HepG2 (cell line): ENCODE data around the gene AGPAT3. TPM values are rescaled to one million over a fixed set of nuclear protein-coding genes. Genes with fewer than 3 reads are reported as not detected.

Experiments used
- ATAC-seq: fragments of 200-7000 bp; cut with Tn5 transposase; 3 replicates; pipeline ENCODE4 v1.9.1; 2020; ENCODE audit warnings: mild to moderate bottlenecking, moderate library complexity
- BruUV-seq: library from RNA; stranded (reverse); fragments of 400-500 nt; replicated peaks from 2 replicates; lab custom pipeline; 2021; lab: Mats Ljungman, UMichigan
- CTCF ChIA-PET: fragments of 300-600 bp; formaldehyde crosslinking; extraction: SDS; loops from one replicate; lab custom pipeline; 2021; ENCODE audit warnings: low total read pairs, inconsistent platforms, low intra/inter-chr PET ratio; lab: Yijun Ruan, JAX
- POLR2A ChIA-PET: fragments of 350-600 bp; sonication (Branson Sonifier 250); formaldehyde crosslinking; loops from one replicate; lab custom pipeline; 2020; ENCODE audit warnings: antibody characterized with exemption, inconsistent platforms; lab: Yijun Ruan, JAX
- DNase-seq: peaks from one replicate; pipeline ENCODE4 v3.0.0-alpha.2; 2015; ENCODE audit warnings: low spot score
- FAIRE-seq: peaks from 3 replicates; lab custom pipeline; 2011; peaks lifted over from hg19 to GRCh38; lab: Jason Lieb, UNC
- H2AFZ ChIP-seq: one replicate; pipeline ENCODE4 v1.6.1; 2011; ENCODE audit warnings: low read length, inconsistent platforms
- H3K27ac ChIP-seq: fragments of 300-600 bp; 3 replicates; pipeline ENCODE4 v1.8.0; 2011; ENCODE audit warnings: mixed run types, mild to moderate bottlenecking, mixed read lengths, low read length, inconsistent platforms; ENCODE audit not compliant: insufficient read depth; ENCODE audit errors: extremely low read length
- H3K27me3 ChIP-seq, 2 experiments: fragments of 200-600 bp in 1 of 2; 2 replicates in 1 of 2; 3 replicates in 1 of 2; pipeline versions ENCODE4 v1.6.0 to v1.8.0; 2011; ENCODE audit warnings: low read length in 2 of 2, mild to moderate bottlenecking in 2 of 2, moderate library complexity in 2 of 2, inconsistent platforms in 1 of 2; ENCODE audit not compliant: insufficient read depth in 2 of 2, control insufficient read depth in 1 of 2
- H3K36me3 ChIP-seq, 2 experiments: fragments of 200-600 bp in 1 of 2; replicated peaks in 1 of 2; 2 replicates in 1 of 2; 3 replicates in 1 of 2; pipeline versions ENCODE4 v1.5.1 to v1.8.0; 2011; ENCODE audit warnings: low read length in 2 of 2, inconsistent platforms in 1 of 2; ENCODE audit not compliant: insufficient read depth in 2 of 2, control insufficient read depth in 1 of 2
- H3K4me1 ChIP-seq: 2 replicates; pipeline ENCODE4 v1.5.1; 2012; ENCODE audit warnings: low read length, inconsistent platforms; ENCODE audit not compliant: insufficient read depth
- H3K4me2 ChIP-seq: 2 replicates; pipeline ENCODE4 v1.6.0; 2011; ENCODE audit warnings: low read depth, low read length, inconsistent platforms
- H3K4me3 ChIP-seq, 3 experiments: fragments of 200-600 bp in 1 of 3; sonication (generic), shearing (Covaris generic) in 1 of 3; replicated peaks in 1 of 3; 2 replicates each; pipeline ENCODE4 v1.5.1; 2011 to 2016; ENCODE audit warnings: low read length in 3 of 3, inconsistent platforms in 2 of 3, low read depth in 2 of 3, mild to moderate bottlenecking in 2 of 3, control low read depth in 1 of 3, mixed read lengths in 1 of 3; ENCODE audit not compliant: insufficient read depth in 1 of 3
- H3K79me2 ChIP-seq: one replicate; pipeline ENCODE4 v1.6.1; 2011; ENCODE audit warnings: low read length, inconsistent platforms; ENCODE audit not compliant: insufficient read depth
- H3K9ac ChIP-seq: 2 replicates; pipeline ENCODE4 v1.6.0; 2011; ENCODE audit warnings: mild to moderate bottlenecking, low read depth, low read length, inconsistent platforms; ENCODE audit not compliant: insufficient read depth
- H3K9me3 ChIP-seq: 2 replicates; pipeline ENCODE4 v1.5.1; 2012; ENCODE audit warnings: mild to moderate bottlenecking, low read length
- H4K20me1 ChIP-seq: 2 replicates; pipeline ENCODE4 v1.6.0; 2011; ENCODE audit warnings: inconsistent platforms, mild to moderate bottlenecking, low read length, moderate library complexity; ENCODE audit not compliant: insufficient read depth
- CCAR2 ChIP-seq: fragments of 200-400 bp; formaldehyde crosslinking; optimal IDR thresholded peaks from 2 replicates; pipeline ENCODE3; 2018; ENCODE audit warnings: low read depth, mild to moderate bottlenecking, low read length, moderate library complexity
- ELF3 ChIP-seq: IDR thresholded peaks from 2 replicates; pipeline ENCODE4 v1.6.1; 2016; ENCODE audit warnings: missing genetic modification reagents, missing compliant biosample characterization
- KDM5B ChIP-seq: sonication (generic); formaldehyde crosslinking; IDR thresholded peaks from 2 replicates; pipeline ENCODE4 v1.4.0; 2020; ENCODE audit warnings: missing genetic modification reagents, mild to moderate bottlenecking, borderline replicate concordance
- RXRA ChIP-seq: sonication (generic); formaldehyde crosslinking; IDR thresholded peaks from 2 replicates; pipeline ENCODE4 v1.5.1; 2020; ENCODE audit warnings: missing genetic modification reagents
- SALL1 ChIP-seq: sonication (generic); formaldehyde crosslinking; IDR thresholded peaks from 2 replicates; pipeline ENCODE4 v1.8.0; 2022; ENCODE audit warnings: mild to moderate bottlenecking, missing genetic modification reagents
- TP53 ChIP-seq: sonication (generic); formaldehyde crosslinking; conservative IDR thresholded peaks from 2 replicates; pipeline ENCODE4 v1.4.0; 2020; ENCODE audit warnings: missing genetic modification reagents
- ZFP36L1 ChIP-seq: sonication (generic); formaldehyde crosslinking; IDR thresholded peaks from 2 replicates; pipeline ENCODE4 v1.8.0; 2022; ENCODE audit warnings: mild to moderate bottlenecking, missing genetic modification reagents, moderate library complexity
- ZNF263 ChIP-seq: sonication (generic); formaldehyde crosslinking; IDR thresholded peaks from 2 replicates; pipeline ENCODE4 v1.4.0; 2020; ENCODE audit warnings: missing genetic modification reagents
- ZNF570 ChIP-seq: sonication (generic); formaldehyde crosslinking; IDR thresholded peaks from 2 replicates; pipeline ENCODE4 v1.4.0; 2020; ENCODE audit warnings: mild to moderate bottlenecking, missing genetic modification reagents, borderline replicate concordance
- ZNF629 ChIP-seq: sonication (generic); formaldehyde crosslinking; conservative IDR thresholded peaks from 2 replicates; pipeline ENCODE4 v1.5.0; 2020; ENCODE audit warnings: missing genetic modification reagents
- ZNF776 ChIP-seq: sonication (generic); formaldehyde crosslinking; IDR thresholded peaks from 2 replicates; pipeline ENCODE4 v1.4.0; 2020; ENCODE audit warnings: mild to moderate bottlenecking, missing genetic modification reagents
- WGBS: methylation state at CpG from one replicate; pipeline ENCODE4 v1.1.6; 2017; ENCODE audit warnings: low lambda C conversion rate; 5-methylcytosine and 5-hydroxymethylcytosine counted together
- in situ Hi-C: cut with HindIII; loops from 2 replicates; pipeline ENCODE4 v1.10.0; 2017; ENCODE audit warnings: low pct_unique_long_range_greater_than_20kb; ENCODE audit not compliant: extremely low pct_ligation_motif_present
- intact Hi-C: fragments of 100-400 bp; cut with micrococcal nuclease; formaldehyde crosslinking; loops from one replicate; pipeline ENCODE4 v1.10.0; 2022; ENCODE audit not compliant: unreplicated experiment
- polyA plus RNA-seq, 8 experiments: library from polyadenylated mRNA; depleted of rRNA in 3 of 8; stranded (reverse) in 7 of 8; unstranded in 1 of 8; fragments of >200 nt; fragmentation: Illumina TruSeq in 4 of 8; extraction: Trizol in 4 of 8; gene quantifications; 2 replicates each; pipeline versions ENCODE4 v1.2.1 to v1.2.3, GENCODE V29; 2011 to 2016; ENCODE audit warnings: low read depth in 4 of 8, missing spikeins in 1 of 8, mixed read lengths in 1 of 8; ENCODE audit not compliant: insufficient read depth in 1 of 8
- total RNA-seq, 5 experiments: library from RNA; depleted of rRNA; stranded (reverse); fragments of >200 nt; fragmentation: Illumina TruSeq; extraction: Trizol; gene quantifications; 2 replicates each; pipeline ENCODE4 v1.2.3, GENCODE V29; 2016; ENCODE audit warnings: low read depth in 1 of 5
- TF ChIP-seq, protein P1 (sequence below): sonication (generic); formaldehyde crosslinking; IDR thresholded peaks from 2 replicates; pipeline ENCODE4 v1.5.0; 2020; ENCODE audit warnings: missing genetic modification reagents
- TF ChIP-seq, protein P2 (sequence below): sonication (generic); formaldehyde crosslinking; IDR thresholded peaks from 2 replicates; pipeline ENCODE4 v1.4.0; 2020; ENCODE audit warnings: missing genetic modification reagents
- TF ChIP-seq, protein P3 (sequence below): sonication (generic); formaldehyde crosslinking; IDR thresholded peaks from 2 replicates; pipeline ENCODE4 v1.4.0; 2020; ENCODE audit warnings: missing genetic modification reagents

The AGPAT3 gene
- total and polyA plus RNA-seq, 2 of the 13 experiments (the other 11 are each of a cell fraction or from before 2014, with no cell fraction given) = 32.2 to 54.4 TPM

DNA sequence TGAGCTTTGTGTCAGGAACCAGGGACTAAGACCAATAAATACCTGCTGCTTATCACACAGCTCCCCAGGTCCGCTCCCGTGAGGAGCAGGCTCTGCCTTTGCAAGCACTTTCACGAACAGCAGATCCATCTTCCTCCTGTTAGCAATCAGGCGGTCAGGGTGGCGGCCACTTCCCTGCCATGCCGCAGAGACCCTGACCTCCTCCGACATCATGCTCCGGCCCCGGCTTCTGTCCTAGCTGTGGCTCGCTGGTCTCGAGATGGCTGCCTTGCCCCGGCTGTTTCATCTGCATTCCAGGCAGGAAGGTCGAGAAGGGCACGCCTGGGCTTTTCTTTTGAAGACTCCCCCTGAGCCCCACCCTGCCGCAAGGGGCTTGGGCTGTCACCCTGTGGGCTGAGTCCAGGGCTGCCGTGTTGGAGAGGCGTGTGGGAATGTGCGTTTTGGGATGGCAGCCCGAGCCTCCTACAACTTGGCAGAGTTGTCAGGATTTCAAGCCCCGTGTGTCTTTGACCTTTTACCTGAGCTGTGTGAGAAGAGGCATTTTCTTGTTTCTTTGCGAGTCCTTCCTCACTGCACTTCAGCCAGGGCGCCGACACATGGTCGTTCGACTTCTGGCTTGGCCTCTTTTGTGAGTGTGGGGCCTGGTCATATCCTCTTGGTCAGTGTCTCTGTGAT lies 59.5 kb downstream of the AGPAT3 start:
- no peaks in the 10 kb centered on the region for H3K27me3 ChIP-seq
- H4K20me1 ChIP-seq = peaks cover 18% of the 10 kb centered on the region; the same call in 1 of the 2 replicates
- peak overlapping the region; percentile 10 for H3K4me2 ChIP-seq
- peak overlapping the region; percentile 48 for H3K27ac ChIP-seq
- DNase-seq (no peak), FAIRE-seq (no peak), ATAC-seq (no peak)
- H3K9me3 ChIP-seq = no peaks in the 10 kb centered on the region
- WGBS = 80% methylated on average over 25 of the region's 25 CpGs
- ChIA-PET CTCF (no interaction called here), POLR2A (no interaction called here)
- peaks cover 61% of the 10 kb centered on the region for H3K4me1 ChIP-seq
- peaks cover 24% of the 10 kb centered on the region for H3K79me2 ChIP-seq
- intact Hi-C loops = no loop called here
- H3K36me3 ChIP-seq = peaks cover 7 to 26% of the 10 kb centered on the region in 2 experiments; a peak in 4 of 5 replicates
- no peak overlapping the region; a peak in 1 of 6 replicates for H3K4me3 ChIP-seq
- no peak overlapping the region for H2AFZ ChIP-seq
- no peak overlapping the region for H3K9ac ChIP-seq
- BruUV-seq = no TSS peak
- in situ Hi-C loops = no loop called here
- TF ChIP-seq ELF3 (CRISPR knock-in tag) = no peak
- no peak for TF ChIP-seq KDM5B (CRISPR knock-in tag)
- peak; percentile 5; the same call in 1 of the 2 replicates for TF ChIP-seq SALL1 (CRISPR knock-in tag)
- TF ChIP-seq CCAR2 = no peak
- no peak for TF ChIP-seq ZFP36L1 (CRISPR knock-in tag)

DNA sequence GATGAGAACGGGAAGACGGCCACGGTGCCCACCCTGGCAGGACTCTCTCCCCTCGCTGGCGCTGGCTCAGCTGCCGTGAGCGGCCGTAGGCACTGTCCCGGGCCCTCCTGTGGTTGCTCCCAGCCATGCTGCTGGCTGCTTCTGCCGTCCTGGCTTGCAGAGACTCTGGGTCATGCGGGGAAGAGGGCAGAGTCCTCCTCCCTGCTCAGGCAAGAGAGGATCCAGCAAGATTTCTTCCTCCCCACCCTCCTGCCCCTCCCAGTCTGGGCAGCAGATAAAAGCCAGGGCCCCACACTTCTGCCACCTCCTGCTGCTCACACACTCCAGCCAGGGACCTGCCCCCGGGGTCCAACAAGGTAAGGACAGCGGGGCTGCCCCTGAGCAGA lies 60.1 kb downstream of the AGPAT3 start:
- DNase-seq (no peak), FAIRE-seq (no peak), ATAC-seq (peak; percentile 60)
- Histone ChIP-seq H3K36me3 (peaks cover 7 to 26% of the 10 kb centered on the region in 2 experiments; a peak in 4 of 5 replicates), H3K4me1 (peaks cover 55% of the 10 kb centered on the region), H3K9ac (no peak overlapping the region), H4K20me1 (peaks cover 12% of the 10 kb centered on the region; the same call in 1 of the 2 replicates), H3K79me2 (peaks cover 19% of the 10 kb centered on the region), H3K27ac (peak overlapping the region; percentile 48), H2AFZ (no peak overlapping the region), H3K4me2 (peak overlapping the region; percentile 10), H3K27me3 (no peaks in the 10 kb centered on the region), H3K9me3 (no peaks in the 10 kb centered on the region), H3K4me3 (no peak overlapping the region; a peak in 1 of 6 replicates)
- intact Hi-C loops (no loop called here), in situ Hi-C loops (no loop called here)
- BruUV-seq = no TSS peak
- 40% methylated on average over 1 of the region's 13 CpGs for WGBS
- POLR2A ChIA-PET = no interaction called here
- CTCF ChIA-PET = no interaction called here
- TF ChIP-seq, protein P1, sequence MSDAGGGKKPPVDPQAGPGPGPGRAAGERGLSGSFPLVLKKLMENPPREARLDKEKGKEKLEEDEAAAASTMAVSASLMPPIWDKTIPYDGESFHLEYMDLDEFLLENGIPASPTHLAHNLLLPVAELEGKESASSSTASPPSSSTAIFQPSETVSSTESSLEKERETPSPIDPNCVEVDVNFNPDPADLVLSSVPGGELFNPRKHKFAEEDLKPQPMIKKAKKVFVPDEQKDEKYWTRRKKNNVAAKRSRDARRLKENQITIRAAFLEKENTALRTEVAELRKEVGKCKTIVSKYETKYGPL = no peak
- TF ChIP-seq ZNF263 (CRISPR knock-in tag) (peak; percentile 91), ZNF776 (CRISPR knock-in tag) (no peak), ZNF629 (CRISPR knock-in tag) (no peak), RXRA (CRISPR knock-in tag) (peak; percentile 31; the same call in 1 of the 2 replicates), ZNF570 (CRISPR knock-in tag) (no peak), TP53 (no peak)
- TF ChIP-seq, protein P2, sequence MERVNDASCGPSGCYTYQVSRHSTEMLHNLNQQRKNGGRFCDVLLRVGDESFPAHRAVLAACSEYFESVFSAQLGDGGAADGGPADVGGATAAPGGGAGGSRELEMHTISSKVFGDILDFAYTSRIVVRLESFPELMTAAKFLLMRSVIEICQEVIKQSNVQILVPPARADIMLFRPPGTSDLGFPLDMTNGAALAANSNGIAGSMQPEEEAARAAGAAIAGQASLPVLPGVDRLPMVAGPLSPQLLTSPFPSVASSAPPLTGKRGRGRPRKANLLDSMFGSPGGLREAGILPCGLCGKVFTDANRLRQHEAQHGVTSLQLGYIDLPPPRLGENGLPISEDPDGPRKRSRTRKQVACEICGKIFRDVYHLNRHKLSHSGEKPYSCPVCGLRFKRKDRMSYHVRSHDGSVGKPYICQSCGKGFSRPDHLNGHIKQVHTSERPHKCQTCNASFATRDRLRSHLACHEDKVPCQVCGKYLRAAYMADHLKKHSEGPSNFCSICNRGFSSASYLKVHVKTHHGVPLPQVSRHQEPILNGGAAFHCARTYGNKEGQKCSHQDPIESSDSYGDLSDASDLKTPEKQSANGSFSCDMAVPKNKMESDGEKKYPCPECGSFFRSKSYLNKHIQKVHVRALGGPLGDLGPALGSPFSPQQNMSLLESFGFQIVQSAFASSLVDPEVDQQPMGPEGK = peak; percentile 42; the same call in 1 of the 2 replicates
- TF ChIP-seq, protein P3, sequence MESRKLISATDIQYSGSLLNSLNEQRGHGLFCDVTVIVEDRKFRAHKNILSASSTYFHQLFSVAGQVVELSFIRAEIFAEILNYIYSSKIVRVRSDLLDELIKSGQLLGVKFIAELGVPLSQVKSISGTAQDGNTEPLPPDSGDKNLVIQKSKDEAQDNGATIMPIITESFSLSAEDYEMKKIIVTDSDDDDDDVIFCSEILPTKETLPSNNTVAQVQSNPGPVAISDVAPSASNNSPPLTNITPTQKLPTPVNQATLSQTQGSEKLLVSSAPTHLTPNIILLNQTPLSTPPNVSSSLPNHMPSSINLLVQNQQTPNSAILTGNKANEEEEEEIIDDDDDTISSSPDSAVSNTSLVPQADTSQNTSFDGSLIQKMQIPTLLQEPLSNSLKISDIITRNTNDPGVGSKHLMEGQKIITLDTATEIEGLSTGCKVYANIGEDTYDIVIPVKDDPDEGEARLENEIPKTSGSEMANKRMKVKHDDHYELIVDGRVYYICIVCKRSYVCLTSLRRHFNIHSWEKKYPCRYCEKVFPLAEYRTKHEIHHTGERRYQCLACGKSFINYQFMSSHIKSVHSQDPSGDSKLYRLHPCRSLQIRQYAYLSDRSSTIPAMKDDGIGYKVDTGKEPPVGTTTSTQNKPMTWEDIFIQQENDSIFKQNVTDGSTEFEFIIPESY = peak; percentile 44; the same call in 1 of the 2 replicates
